ENCODE data around the gene SLAMF1.
"Not testable (repeated sequence)": the region's sequence is repeated elsewhere in the genome, so short reads cannot be mapped to it uniquely, and the experiment has no call there.

Gene SLAMF1

DNA sequence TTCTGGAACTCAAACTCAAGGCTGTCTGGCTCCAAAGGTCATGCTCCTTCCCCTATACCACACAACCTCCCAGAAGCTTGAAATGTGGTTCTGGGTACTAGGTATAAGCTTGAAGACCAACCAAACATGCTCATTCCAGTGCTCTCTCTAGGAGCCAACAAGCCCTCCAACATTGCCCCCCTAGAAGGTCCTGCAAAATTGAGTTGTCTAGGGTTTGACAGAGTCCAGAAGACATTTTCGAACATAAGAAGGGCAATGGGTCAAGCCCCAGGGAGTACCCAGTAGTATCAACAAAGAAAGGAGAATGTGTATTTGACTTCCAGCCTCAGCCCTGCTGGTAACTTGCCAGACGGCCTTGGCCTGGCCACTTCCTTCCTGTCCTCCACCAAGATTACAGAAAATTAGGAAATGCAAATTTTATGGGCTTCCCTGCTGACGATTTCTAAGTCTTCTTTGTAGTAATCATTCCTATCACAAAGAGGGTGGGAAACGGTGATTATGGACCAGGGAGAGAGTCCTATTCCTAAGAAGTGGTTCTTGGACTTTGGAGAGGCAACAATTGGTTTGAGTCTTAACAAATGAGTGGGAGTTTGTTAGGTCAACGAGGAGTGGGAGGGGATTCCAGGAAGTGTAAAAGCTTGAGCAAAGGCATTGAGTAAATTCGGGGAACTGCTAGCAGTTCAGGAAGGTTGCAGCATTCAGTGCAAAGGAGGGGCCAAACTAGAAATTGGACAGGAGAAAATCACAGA, 18.7 kb upstream of the SLAMF1 start:
- no peak for DNase-seq (ENCODE audit: low read depth in 2 of 2)

DNA sequence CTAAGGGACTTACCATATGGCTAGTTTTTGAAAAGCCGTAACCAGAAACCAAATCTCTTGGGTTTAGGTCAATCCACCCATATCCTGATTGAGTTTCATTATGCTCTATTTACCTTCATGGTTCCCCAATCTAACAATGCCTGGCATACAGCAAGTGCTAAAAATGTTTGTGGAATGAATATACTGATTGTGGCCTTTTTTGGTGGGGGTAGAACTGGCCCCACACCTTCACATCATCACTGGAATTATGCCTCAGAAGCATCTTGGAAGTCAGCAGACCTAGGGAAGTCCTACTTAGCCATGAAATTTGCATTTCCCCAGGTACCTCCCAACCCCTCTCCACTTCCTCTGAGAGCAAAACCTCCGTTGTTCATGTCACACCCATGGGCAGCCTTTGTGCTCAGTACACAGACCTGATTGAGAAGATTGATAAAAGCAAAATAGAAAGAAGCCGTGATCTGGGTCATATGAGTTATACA, 17.8 kb upstream of the SLAMF1 start:
- DNase-seq (ENCODE audit: low read depth in 2 of 2) = no peak

DNA sequence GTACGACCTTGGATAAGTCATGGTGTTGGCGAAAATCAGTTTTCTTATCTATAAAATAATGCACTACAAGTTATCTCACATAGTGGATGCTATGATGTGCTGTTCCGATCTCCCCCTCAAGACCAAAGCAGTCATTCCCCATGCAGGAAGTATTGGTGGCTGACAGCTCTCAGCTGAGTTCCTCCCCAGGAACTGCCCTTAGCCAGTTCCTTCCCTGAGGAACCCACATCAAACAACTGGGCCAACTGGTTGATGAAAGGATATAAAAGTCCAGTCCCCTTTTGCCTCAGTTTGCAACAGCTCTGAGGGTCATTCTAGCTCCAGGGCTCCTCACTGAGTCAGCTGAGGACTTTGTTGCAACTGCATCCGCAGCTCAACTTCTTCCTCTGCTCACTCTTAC, 16.1 kb upstream of the SLAMF1 start:
- DNase-seq (ENCODE audit: low read depth in 2 of 2) = no peak

DNA sequence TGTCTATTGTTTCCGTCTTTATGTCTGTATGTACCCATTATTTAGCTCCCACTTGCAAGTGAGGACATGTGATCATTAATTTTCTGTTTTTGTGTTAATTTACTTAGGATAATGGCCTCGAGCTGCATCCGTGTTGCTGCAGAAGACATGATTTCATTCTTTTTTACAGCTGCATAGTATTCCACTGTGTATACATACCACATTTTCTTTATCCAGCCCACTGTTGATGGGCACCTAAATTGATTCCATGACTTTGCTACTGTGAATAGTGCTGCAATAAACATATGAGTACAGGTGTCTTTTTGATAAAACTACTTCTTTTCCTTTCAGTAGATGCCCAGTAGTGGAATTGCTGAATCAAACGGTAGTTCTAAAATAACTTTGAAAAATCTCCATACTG, 12.7 kb upstream of the SLAMF1 start:
- DNase-seq (ENCODE audit: low read depth in 2 of 2) = no peak

DNA sequence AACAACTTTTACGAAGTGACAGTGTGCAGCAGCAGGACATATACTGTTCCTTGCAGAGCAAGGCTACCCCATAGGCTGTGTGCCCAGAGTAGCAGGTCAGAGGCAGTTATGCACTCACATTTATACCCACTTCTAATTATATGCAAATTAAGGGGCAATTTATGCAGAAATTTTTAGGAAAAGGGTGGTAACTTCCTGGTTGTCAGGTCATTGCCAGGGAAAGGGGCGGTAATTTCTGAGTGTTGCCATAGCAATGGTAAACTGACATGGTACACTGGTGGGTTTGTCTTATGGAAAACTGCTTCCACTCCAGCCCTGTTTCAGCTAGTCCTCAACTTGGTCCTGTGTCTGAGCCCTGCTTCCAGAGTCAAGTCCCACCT, 12.0 kb upstream of the SLAMF1 start:
- DNase-seq (ENCODE audit: low read depth in 2 of 2) = no peak

DNA sequence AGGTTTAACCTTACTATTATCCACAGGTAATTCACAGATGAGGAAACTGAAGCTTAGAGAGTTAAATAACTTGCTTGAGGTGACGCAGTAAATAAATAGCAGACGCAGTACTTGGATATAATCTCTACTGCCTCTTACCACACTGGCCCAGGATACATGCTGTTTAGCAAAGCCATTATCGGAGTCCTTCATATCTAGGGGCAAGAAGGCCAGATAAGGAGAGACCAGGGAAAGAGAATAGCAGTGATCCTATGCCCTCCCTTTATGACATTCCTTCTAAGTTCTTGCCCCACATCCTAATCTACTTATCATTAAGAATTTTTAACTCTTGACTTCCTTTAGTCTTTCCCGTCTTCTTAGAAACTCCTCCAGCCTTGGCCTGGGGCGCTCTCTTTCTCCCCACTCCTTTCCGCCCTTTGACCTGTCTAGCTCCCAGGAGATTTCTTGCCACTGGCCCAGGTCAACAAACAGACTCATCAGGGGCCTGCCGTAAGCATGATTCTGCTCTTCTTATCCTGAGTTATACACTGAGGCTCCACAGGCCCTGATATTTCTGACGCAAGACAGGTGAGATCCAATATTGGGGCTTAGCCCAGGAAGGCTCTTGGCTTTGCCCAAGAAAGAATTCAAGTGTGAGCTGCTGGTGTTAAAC, 11.4 kb upstream of the SLAMF1 start:
- DNase-seq (ENCODE audit: low read depth in 2 of 2) = no peak

DNA sequence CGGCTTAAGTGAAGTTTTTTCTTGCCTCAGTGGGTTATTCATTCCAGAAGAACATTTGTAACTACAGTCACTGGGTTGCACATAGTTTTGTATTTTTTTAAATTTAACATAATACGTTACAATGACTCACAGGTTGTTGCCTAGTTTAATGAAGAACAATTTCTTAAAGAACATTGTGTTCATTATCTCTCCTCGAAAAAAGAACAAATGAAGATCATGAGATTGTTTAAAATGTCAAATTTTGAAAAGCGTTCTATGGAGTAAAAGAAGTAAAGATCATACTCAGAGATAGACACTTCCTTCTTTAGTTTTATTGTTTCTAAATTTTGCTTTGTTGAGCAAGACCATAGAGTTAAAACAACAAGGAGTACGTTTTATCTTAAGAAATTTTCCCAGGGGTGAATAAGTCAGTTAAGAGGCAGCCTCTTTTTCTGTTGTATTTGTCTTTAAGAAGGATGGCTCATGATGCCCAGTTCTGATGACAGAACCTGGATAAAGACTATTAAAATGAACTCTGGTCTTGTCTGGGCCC, 10.5 kb upstream of the SLAMF1 start:
- DNase-seq (ENCODE audit: low read depth in 2 of 2) = no peak

DNA sequence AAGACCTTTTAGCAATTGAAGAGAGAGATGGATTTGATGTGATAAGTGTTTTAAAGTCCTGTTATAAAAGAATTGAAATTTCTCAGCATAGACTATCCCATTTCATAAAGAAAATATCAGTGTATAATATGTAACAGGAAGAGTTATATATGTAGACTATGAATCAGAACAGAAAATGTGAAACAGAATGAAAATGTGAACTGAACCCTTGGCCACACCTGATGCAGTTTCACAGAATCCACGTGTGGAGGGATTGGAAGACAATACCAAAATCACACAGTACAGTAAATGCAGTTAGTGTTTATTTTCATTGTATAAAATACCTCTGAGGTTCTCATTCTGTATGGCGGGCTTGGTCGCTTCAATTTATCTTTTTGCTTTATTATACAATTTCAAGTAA, 9.9 kb upstream of the SLAMF1 start:
- no peak for DNase-seq (ENCODE audit: low read depth in 2 of 2)

DNA sequence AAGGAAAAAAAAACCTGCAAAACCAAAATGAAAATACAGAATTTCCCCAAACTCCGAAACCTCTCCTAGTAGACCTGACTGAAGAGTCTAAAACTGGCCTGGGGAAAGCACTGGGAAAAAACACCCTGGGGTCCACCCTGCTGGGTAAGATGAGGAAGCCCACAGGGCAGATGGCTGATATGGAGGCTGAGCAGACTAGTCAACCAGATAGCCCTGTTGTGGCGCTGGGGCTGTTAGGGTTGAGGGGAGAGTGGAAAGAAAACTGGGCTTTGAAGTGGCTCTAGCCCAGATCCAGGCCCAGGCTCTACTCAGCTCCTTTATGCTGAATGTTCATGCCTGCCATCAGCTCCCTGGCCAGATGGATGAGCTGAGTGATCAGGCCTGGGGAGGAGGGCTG, 6.8 kb upstream of the SLAMF1 start:
- no peak for DNase-seq (ENCODE audit: low read depth in 2 of 2)

DNA sequence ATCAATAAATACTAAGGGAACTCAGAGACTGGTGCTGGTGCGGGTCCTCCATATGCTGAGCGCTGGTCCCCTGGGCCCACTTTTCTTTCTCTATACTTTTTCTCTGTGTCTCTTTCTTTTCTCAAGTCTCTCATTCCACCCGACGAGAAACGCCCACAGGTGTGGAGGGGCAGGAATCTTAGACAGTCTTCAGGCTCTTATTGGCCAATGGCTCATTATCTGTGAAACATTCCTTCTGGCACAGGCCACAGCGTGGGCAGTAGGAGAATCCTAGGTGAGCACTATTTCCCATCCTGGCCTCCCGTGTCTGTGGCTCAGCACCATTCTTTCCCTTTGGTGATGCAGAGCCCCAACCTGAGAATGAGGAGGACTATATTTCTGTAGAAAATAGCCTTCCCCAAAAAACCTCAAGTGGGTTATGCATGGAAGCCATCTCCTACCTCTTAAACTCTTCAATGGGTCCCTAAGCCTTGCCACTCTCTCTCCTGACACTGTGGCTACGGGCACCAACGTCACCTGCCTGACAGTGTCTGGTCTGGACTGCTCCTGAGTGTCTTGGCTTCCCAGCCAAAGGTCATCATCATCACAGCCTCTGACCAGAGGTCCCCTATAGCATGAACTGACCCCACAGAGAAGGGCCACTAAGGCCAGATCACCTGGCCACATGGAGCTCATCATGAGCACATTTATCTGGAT, 6.2 kb upstream of the SLAMF1 start:
- DNase-seq (ENCODE audit: low read depth in 2 of 2) = no peak

DNA sequence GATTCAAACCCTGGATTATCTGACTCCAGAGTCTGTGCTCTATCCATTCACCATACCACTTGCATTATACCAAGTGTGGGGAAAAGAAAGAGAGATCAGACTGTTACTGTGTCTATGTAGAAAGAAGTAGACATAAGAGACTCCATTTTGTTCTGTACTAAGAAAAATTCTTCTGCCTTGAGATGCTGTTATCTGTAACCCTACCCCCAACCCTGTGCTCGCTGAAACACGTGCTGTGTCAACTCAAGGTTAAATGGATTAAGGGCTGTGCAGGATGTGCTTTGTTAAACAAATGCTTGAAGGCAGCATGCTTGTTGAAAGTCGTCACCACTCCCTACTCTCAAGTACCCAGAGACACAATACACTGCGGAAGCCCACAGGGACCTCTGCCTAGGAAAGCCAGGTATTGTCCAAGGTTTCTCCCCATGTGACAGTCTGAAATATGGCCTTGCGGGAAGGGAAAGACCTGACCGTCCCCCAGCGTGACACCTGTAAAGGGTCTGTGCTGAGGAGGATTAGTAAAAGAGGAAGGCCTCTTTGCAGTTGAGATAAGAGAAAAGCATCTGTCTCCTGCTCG, 5.3 kb upstream of the SLAMF1 start:
- DNase-seq (ENCODE audit: low read depth in 2 of 2) = not testable (repeated sequence)

DNA sequence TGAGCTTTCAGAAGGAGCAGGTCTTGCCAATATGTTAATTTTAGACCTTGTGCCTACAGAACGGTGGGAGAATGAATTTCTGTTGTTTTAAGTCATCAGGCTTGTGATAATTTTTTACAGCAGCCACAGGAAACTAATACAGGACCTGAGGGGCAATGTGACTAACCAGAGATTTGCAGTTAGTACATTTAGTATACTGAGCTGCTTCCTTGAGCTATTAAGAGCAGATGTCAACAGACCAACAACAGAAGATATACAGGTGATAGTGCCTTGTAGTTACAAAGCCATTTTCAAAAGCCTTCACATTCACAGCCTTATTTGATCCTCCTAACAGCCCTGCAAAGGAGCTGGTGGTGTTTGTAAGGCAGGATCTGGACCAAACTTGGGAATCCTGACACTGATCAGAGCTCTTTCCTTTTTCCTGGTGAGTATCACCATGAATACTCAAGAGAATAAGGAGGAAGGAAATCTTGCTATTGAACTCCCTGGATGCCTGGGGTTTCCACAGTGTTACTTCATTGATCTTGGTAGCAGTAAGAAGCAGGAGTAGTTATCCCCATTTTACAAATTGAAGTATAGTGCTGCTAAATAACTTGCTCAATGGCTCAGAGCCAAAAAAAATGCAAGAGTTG, 4.7 kb upstream of the SLAMF1 start:
- DNase-seq (ENCODE audit: low read depth in 2 of 2) = no peak

DNA sequence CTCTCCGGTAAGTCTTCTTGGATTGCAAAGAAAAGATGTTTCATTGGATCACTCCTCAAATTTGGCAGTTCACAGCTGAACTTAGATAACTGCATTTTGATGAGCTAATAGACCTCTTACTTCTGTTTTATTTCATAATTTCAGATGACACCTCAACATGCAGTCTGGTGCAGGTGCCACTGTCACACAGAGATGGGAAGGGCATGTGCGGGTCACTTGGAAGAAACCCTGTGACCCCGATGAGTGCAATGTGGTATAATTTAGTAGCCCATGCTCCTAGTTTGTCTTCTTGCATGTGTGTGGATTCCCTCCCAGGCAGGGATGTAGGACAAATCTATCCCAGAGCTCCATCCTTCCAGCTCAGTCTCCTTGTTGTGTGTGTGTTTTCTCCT, 481 bp upstream of the SLAMF1 start:
- DNase-seq (ENCODE audit: low read depth in 2 of 2) = no peak

DNA sequence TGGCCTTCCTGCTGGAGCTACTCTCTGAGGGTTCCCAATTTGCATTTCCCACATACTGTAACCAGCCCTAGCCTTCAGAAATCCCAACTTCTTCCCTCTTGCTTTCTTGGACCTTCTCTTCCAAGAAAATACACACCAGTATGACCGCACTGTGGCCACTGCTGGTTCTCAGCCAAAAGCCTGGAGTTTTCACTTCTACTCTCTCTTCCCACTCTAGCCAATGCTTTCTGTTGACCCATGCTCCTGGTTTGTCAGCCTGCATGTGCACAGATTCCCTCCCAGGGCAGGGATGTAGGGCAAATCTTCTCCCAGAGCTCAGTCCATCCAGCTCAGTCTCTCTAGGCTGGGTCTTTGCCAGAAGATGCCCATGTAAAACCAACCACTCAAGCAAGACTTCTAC, 664 bp downstream of the SLAMF1 start:
- DNase-seq (ENCODE audit: low read depth in 2 of 2) = no peak

DNA sequence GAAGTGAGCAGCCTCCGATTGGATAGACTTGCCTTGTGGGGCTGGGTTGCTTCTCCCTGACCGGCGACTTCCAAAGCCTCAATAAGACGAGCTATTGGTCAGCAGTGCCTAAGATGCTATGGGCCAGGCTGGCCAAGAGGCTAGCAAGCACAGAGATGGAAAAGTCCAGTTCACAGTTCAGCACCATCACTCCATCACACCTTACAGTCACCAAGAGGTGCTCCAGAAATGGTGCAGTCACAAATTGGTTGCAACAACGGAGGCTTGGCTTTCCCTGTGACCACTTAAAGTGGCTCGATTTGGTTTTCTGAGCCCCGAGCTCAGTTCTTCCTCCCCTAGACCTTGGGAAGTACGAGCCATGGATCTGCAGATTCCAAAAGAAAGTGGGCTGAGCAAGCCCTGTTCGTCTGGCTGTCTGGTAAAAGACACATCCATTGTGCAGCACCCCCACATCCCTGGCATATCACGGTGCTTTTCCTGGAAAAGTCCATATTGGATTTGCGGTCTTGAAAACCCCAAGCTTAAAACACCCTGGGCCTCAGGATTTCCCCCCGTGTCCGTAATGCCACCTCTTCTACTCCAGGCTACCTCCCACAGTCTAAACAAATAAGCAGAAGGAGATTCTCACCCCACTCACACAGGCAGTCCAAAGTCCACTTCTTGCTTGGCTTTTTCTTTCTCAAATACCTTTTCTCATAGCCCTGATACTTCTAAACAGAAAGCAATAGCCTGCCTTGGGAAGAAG, 1.3 kb downstream of the SLAMF1 start:
- DNase-seq (ENCODE audit: low read depth in 2 of 2) = no peak

DNA sequence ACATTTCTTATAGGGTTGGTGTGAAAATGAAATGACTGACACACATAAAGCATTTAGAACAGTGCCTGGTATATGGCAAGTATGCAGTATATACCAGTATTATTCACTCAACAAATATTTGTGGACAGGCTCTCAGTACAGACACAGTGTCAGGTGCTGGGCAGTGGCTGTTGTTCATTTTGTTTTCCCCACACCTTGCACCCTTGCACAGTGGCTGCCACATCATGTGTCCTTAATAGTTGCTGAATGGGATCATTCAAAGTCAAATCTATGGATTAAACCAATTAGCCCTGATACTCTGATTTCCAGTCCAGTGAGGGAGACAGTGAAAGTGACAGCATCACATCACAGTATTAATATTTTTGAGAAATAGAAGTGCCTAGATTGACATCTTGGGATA, 2.4 kb downstream of the SLAMF1 start:
- DNase-seq (ENCODE audit: low read depth in 2 of 2) = no peak

DNA sequence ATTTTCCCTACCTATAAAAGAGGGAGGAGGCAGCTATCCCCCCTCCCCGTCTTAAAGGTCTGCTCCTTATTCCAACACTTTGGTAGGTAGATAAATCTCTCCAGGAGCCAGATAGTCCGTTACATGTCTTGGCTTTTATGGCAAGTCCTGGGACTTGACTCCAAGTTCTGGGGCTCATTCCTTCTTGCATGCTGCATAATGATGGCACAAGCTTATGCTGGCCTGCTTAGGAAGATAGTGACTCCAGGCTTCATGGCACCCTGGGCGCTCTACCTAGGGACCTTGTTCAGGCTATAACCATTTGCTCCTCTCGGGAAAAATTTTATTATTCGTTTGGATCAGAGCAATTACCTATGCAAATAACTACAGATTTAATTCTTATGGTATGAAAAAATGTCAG, 3.7 kb downstream of the SLAMF1 start:
- DNase-seq (ENCODE audit: low read depth in 2 of 2) = no peak

DNA sequence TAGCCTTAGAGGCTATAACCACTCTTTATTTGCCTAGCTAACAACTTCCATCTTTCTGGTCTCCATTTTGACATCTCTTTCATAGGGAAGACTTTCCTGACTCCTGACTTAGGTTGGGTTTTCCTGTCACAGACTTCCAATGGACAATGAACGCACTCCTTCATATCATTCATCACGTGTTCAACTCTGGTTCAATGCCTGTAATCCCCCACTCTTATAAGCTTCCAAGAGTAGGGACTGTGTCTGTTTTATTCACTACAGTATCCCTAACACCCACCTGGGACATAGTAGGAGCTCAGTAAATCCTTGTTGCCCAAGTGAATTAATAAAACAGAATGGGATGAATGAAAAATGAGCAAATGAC, 4.6 kb downstream of the SLAMF1 start:
- no peak for DNase-seq (ENCODE audit: low read depth in 2 of 2)

DNA sequence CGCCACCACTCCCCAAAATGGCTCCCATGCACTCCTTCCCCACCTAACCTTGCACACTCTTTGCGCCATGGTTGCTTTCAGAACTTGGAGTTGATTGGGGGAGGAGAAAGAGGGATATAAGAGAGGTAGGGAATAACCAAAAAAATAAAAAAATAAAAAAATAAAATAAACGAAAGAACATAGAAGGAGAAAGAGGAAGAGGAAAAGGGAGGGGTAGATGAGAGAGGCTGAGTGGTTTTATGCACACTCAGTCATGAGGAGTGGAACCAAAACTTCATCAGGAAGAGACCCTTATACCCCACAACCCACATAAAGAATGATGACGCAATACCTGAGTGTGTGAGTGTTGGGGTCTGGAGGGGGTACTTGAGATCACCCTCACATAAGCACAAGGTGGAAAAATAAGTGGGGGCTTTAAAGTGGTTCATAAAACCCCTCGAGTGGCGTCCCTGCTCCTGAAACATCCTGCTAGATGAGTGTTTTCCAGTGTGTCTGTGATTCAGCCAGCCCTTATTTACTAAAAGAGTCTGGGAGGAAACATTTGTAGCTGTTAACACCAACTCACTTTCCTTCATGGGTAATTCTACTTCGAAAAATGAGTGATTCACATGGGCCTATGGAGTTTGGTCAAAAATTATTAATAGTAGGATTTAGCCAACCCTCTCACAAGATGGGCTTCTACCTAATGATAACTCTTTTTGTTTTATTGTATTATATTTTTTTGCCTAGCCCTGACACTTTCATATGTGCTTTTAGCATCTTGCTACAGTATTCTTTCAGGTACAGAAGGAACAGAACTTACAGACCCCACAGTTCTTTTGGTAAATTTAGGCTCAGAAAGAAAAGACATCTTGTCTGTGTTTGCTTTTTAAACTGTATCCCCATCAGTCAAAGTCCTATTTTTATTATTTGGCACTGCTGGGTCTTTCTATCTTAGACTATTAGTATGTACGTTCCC, 5.2 kb downstream of the SLAMF1 start:
- DNase-seq (ENCODE audit: low read depth in 2 of 2) = no peak

Measured in stimulated activated CD8-positive, alpha-beta memory T cell treated with anti-CD3 and anti-CD28 coated beads, Interleukin-7, amount 100 ng/mL, for 1 hour (primary cell).